HuH-7.5 (cell line): ENCODE data around the gene CNOT3.
"Not testable (repeated sequence)": the region's sequence is repeated elsewhere in the genome, so short reads cannot be mapped to it uniquely, and the experiment has no call there.

Experiments used
- DNase-seq: peaks from one replicate; pipeline ENCODE4 v3.0.0; 2011; ENCODE audit warnings: low spot score

CNOT3 gene

GRCh38 chr19:54171736-54172431, 34.3 kb downstream of the CNOT3 start:
- not testable (repeated sequence) for DNase-seq

GRCh38 chr19:54172471-54173358, 35.2 kb downstream of the CNOT3 start, which contains the start of gene TMC4:
Gene TMC4 (minus strand): TSS chr19:54173160. CDS start chr19:54173117, 43 bp downstream.
- peak; percentile 66 for DNase-seq

DNA sequence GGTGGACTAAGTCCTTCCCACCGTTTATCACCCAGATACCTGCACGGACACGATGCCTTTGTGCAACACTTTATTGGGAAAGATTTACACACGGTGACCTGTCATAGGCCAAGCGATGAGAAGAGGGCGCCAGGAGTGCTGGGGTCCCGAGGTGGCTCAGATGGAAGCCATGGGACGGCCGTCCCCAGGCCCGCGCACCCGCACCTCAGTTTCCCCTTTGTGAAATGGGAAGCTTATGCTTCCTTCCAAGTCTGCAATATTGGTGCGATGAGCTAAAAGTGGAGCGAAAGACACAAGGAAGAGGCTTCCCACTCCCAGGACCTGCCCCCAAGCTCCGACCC, 35.8 kb downstream of the CNOT3 start:
- no peak for DNase-seq

DNA sequence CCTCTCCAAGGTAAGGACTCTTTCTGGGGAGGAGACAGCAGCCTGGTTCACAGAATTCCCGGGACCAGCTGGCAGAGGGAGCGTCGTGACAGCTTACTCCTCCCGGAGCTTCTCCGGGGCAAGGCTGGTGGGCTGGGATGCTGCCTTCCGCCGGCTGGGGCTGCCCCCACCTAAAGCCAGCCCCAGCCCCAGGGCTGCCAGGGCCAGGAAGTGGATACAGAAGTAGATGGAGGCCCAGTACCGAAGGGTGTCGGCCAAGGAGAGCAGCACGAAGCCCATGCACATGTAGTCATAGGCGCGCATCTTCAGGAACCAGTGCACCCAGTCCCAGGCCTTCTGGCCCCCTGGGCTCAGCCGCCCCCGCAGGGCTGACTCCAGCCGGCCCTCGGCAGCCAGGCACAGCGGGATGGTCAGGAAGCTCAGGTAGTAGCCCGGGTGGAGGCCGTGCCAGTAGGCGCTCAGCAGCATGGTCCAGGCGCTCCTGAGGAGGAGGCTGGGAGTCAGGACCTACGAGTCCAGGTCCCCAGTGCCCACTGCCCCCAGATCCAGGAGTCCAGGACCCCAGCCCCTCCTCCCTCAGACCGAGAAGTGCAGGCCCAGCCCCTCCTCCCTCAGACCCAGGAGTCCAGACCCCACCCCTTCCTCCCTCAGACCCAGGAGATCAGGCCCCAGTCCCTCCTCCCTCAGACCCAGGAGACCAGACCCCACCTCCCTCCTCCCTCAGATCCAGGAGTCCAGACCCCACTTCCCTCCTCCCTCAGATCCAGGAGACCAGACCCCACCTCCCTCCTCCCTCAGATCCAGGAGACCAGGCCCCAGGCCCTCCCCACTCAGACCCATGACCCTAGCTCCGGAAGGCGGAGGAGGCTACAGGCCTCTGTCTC, 36.6 kb downstream of the CNOT3 start:
- DNase-seq: no peak

DNA sequence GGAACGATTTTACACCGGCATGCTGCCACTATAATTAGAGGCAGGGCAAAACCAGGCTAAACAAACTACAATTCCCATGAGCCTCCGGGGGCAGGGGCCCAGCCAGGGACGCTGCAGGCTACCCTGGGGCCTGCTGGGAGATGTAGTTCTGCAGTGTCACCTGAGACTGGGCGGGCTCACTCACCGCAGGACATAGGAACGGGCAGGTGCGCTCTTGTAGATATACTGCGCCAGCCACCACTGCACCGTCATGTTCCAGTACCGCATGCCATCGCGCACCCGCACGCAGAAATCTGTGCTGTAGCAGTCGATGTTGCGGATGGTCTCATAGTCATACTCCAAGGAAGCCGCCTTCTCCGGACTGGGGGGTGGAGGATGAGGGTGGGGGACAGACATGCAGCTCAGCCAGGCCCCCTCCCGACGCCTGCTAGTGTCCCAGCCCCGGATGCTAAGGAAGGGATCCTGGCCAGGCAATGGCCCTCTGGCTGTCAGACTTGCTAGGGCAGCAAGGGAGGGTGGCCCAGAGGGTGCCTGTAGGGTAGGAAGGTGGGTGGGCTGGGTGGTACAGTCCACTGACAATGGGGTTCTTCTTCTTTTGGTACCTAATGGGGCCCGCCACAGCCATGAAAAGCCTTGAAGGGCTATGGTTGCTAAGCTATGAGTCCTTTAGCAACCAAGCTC, 41.2 kb downstream of the CNOT3 start:
- no peak for DNase-seq

GRCh38 chr19:54179262-54179852, 41.8 kb downstream of the CNOT3 start:
- no peak for DNase-seq

DNA sequence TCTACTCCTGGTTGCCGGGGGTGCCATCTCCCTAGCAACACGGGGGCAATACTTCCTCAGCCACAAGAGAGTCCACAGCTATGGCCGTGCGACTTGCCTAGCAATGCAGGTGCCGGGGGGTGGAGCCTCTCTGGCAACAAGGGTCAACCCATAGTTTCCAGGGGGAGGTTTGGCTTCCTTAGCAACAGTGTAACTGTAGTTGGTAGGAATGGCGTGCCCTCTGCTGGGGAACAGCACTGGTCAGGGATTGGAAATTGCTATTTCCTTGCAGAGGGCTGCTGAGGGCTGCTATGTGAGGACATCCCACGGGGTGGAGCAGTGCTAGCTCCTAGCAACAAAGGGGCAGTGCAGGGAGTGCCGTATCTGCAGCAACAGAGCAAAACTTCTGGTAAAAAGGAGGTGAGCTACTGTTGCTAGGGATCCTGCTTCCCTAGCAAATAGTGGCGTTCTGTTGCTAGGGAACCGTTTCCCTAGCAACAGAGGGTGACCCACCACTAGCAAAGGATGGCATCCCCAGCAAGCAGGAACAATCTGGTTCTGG, 42.4 kb downstream of the CNOT3 start:
- DNase-seq: no peak

DNA sequence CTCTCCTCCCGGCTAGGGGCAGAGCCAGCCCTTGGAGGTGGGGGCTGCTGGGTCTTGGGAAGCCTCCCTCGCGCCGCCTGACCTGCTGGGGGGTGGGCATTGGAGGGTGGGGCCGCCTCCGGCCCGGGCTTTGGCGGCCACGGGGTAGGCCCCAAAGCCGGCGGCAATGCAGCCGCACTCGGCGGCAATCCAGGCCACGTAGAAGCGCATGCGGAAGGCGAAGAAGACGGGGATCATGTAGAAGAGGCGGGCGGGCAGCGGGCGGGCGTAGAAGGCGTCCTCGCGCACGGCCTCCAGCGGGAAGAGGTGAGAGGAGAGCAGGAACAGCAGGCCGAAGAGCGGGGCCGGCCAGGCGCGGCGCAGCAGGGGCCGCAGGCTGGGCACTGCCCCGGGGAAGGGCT, 43.1 kb downstream of the CNOT3 start:
- no peak for DNase-seq

GRCh38 chr19:54181894-54182293, 44.3 kb downstream of the CNOT3 start:
- not testable (repeated sequence) for DNase-seq

DNA sequence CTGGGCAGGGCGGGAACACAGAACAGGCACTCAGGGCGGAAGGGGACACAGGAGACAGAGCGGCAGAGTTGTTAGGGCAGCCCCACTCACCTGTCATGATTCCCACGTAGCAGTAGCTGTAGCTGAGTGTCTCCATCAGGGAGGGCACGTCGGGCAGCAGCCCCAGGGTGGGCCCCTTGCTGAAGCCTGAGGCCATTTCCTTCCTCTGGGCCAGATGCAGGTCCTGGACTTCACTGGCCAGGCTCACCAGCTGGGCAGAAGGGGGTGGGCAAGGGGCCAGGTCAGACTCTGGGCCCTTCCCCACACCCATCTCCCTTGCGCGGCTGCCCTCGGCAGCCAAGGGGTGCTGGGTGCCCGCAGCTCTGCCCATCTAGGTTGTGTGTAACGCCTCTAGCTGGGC, 45.9 kb downstream of the CNOT3 start:
- DNase-seq: no peak

DNA sequence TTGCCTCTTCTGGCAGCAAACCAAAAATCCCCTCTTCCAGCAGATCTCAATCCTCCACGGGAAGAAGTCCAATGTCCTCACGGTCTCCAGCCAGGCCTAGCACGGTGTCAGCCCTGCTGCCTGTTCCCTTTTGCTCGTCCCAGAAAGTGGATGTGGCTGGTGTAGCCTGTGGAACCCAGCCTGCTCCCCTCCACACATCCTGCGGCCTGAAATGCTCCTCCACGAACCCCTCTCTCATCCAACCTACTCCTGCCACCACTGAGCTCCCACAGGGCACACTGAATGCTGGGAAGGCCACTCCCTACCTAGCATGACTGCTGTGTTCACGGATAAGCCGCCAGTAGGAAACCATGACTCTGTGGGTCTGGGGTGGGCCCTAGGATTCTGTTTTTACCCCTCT, 48.8 kb downstream of the CNOT3 start:
- no peak for DNase-seq

DNA sequence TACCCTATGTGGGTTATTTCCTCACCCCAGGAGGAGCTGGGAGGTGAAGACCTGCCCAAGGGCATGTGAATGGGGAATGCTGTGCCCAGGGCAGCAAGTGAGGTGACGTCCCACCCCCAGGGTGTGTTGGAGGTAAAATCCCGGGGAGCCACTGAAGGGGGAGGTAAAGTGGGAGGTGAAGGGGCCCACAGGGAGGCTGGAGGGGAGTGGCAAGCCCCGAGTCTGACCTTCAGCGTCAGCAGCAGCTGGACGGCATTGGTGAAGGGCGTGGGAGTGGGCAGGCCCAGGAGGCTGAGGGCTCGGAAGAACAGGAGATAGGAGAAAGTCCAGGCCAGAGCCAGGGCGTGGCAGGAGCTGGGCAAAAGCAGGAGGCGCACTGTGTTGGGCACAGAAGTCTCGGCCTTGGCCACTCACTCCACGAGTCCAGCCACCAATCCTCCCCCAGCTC, 49.4 kb downstream of the CNOT3 start:
- no peak for DNase-seq

DNA sequence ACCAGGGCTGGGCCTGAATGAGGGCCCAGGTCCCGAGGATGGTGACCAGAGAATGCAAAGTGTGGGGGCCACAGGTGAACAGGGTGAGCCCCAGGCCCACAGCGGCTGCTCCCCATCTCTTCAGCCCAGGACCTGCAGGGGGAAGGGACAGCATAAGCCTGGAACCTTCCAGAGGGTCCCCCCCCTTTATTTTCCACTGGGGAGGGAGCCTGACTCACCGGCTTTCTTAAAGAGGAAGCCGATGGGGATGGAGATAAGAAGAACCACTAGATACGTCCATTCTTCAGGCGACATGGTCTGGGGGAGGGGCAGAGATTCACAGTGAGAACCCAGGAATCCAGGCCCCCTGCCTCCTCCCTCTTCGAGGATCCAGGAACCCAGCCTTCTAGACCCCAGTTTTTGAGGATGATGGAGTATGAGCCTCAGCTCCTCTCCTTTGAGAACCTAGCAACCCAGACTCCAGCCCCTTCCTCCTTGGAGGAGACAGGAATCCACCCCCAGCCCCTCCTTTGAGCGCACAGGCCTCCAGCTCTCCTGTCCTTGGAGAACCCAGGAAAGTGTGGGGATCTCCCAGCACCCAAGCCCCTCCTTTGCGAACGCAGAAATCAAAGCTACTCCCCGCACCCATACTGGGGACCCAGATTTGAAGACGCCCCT, 50.8 kb downstream of the CNOT3 start:
- DNase-seq: no peak

GRCh38 chr19:54189145-54189734, 51.7 kb downstream of the CNOT3 start, which contains the start of gene MBOAT7:
Gene MBOAT7 (minus strand): TSS chr19:54189580. CDS start chr19:54188508, 1,072 bp downstream.
- DNase-seq: no peak

- DNase-seq: peak; percentile 92
Observed at GRCh38 chr19:54189735-54190502, 52.4 kb downstream of the CNOT3 start.

DNA sequence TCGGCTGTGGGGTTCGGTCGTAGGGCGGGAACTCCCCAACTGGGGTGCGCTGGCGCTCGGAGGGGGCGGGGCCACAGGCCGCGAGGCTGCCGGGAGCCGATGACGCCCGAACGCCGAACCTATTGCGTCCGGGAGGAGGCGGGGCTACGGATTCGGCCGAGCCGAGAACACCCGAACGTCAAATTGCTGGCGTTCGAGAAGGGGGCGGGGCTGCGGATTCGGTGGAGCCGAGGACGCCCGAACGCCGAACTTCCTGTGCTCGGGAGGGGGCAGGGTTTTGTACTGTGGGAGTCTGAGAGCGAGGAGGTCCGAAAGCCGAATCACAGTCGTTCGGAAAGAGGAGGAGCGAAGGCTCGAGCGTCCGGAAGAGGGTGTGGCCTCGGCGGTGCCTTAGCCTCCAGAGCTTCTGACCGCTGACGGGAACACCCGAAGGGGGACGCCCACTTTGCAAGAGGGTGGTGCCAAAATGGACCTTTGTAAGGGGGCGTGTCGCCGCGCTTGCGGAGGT, 53.0 kb downstream of the CNOT3 start:
- peak; percentile 75 for DNase-seq

- DNase-seq: peak; percentile 63
Observed at GRCh38 chr19:54191011-54191810, 53.6 kb downstream of the CNOT3 start, which contains the start of gene TSEN34. Gene TSEN34 (plus strand): TSS chr19:54191308. CDS start chr19:54191365, 57 bp downstream.
